Pons (tissue), 1 donor: ENCODE measurements around the gene ENDOU.

Experiments
- DNase-seq: peaks from one replicate; pipeline ENCODE4 v3.0.0-alpha.2; 2016; ENCODE audit warnings: low spot score

Gene ENDOU, protein sequence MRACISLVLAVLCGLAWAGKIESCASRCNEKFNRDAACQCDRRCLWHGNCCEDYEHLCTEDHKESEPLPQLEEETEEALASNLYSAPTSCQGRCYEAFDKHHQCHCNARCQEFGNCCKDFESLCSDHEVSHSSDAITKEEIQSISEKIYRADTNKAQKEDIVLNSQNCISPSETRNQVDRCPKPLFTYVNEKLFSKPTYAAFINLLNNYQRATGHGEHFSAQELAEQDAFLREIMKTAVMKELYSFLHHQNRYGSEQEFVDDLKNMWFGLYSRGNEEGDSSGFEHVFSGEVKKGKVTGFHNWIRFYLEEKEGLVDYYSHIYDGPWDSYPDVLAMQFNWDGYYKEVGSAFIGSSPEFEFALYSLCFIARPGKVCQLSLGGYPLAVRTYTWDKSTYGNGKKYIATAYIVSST

DNA sequence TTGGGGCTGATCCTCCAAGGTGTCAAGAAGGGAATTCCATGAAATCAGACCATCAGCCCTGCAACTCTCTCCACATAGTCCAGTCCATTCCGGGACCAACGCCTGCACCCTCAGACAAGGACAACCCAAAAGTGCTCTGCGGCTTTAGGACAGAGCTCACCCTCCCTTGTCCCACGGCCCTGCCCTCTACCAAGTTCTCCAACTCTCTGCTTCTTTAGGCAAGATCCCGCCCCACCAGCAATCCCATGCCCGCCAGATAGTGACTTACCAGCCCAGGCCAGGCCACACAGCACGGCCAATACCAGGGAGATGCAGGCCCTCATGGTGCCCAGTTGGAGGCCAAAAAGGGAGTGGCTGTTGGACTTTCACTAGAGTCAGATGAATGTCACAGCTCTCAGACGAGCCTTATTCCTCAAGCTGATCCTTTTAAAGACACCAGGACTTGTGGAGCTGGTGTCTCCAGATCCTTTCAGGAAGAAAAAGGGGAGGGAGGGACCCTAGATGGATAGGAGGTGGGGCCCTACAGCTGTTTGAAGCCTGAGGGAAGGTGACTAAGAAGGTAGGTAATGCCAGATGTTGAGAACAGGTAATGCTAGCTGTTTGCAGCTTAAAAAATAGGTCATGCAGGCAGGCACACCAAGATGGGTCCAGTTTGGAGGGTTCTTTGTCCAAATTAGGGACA, at the start of gene ENDOU:
ENDOU (minus strand) TSS at position 400 of the 682 bp plus-strand sequence; CDS start at position 323, 77 bp downstream.
- DNase-seq: no peak

DNA sequence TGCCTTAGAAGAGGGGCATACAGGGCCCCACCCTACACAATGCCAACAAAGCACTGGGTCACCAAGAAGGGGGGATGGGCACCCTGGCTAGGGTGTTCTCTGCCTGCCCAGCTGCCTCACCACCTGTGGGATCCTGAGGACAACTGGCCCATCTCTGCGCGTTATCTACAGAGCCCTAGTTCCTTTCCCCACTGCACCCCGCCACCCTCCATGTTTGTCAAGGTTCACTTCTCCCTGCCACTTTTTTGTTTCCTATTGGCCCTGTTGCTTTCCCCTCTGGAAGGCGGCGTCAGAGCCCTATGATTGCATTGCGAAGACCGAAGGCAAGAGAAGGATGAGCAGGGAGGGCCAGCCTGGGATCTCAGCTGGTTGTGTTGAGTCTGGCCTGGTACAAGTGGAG, 49.4 kb upstream of the ENDOU start:
- no peak for DNase-seq

DNA sequence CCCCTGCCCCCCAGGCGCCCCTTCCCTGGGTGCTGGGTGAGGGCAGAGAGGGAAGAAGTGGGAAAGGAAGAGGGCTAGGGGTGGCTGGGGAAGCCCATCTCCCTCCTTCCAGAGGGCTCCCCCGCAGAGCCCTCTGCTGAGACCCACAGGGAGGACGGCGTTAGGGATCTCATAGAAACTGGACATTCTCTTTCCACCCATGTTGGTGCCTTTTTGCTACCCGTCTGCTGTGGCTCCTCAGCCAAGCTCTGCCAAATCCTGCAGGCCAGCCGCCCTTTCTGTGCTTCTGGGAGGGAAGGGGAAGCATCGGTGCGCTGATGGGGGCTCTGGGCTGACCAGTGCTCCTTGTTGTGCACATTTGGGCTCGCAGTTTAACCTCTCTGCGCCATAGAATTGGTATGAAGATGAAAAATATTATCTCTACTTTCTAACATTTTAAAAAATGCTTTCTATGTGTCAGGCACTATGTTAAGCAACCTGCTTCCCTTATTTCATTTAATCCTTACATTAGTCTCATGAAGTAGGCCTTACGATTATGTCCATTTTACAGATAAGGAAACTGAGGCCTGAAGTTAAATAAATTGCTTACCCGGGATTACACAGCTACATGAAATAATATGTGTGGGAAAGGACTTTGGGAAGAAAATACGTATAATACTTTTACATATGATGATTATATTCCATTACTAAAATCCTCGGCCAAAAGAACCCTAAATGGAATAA, 48.7 kb upstream of the ENDOU start:
- no peak for DNase-seq

DNA sequence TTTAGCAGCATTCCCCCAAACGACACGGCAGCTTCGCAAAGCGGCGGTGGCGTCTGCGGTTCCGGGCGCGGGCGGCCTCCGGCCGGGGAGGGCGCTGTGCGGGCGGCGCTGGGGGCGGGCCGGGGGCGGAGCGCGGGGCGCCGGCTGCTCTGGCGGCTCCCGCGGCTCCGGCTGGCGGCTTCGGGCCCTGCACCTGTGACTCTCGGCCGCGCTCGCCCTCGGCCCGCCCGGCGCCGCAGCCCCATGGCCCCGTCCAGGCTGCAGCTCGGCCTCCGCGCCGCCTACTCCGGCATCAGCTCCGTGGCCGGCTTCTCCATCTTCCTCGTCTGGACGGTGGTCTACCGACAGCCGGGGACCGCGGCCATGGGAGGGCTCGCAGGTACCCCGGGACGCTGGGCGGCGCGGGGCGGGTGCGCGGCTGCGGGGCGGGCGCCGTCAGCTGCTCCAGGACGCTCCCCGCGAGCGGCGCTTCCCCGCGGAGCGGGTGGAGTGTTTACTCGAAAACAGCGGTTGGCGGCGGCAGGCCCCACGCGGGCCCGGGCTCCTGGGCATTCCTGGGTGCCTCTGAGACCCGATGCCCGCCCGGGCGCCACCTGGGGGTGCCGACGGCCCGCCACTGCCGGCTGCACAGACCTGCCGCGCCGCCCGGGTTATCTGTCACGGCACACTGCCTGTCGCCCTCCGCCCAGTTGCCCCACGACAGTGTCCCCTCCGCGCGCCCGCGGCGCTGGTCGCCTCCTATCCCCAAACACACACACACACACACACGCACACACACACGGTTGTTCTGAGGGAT, 48.0 kb upstream of the ENDOU start, which contains the start of gene SLC48A1:
SLC48A1 (plus strand) TSS at position 177 of the 796 bp plus-strand sequence; CDS start at position 244, 67 bp downstream.
- DNase-seq: peak; percentile 44

DNA sequence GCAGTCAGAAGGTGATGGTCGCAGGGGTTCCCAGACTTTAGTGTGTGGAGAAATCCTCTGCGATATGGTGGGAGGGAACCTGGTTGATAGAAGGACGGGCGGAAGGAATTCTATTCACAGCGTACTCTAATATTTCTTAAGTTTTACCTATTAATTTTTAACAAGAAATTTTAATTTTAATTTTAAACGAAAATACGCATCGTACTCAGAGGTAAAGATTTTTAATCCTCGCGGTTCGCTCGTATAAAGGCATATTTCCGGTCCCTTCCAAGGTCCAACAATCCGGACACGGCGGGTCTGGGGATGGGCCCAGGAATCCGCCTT, 47.4 kb upstream of the ENDOU start:
- DNase-seq: no peak

DNA sequence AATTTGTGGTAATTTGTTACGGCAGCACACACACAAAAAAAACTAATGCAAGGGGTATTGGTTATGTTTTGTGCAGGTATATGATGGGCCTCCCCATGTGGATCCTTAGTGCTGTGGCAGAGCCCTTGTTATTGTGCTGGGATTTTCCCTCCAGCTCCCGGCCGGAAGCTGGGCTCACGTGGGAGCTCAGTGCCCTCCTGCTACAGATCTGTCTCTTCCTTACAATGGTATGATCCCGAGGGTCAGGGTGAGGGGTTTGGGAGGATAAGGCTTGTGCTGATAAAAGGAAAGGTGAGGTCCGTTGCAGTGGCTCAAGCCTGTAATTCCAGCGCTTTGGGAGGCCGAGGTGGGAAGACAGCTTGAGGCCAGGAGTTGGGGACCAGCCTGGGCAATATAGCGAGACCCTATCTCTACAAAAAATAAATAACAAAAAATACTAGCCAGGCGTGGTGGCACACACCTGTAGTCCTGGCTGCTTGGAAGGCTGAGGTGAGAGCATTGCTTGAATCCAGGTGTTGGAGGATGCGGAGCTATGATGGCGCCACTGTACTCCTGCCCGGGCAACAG, 46.9 kb upstream of the ENDOU start:
- peak; percentile 67 for DNase-seq

DNA sequence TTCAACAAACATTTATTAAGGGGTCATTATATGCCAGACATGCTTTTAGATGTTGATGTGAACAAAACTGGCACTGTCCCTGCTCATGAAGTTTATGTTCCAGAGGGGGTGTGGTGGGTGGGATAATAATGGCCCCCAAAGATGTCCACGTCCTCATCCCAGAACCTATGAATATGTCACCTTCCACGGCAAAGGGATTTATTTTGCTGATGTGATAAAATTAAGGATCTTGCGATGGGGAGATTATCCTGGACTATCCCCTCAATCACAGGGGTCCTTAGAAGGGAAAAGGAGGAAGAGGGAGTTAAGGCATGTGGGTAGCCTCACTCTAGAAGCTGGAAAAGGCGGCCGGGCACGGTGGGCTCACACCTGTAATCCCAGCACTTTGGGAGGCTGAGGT, 46.0 kb upstream of the ENDOU start:
- DNase-seq: no peak

DNA sequence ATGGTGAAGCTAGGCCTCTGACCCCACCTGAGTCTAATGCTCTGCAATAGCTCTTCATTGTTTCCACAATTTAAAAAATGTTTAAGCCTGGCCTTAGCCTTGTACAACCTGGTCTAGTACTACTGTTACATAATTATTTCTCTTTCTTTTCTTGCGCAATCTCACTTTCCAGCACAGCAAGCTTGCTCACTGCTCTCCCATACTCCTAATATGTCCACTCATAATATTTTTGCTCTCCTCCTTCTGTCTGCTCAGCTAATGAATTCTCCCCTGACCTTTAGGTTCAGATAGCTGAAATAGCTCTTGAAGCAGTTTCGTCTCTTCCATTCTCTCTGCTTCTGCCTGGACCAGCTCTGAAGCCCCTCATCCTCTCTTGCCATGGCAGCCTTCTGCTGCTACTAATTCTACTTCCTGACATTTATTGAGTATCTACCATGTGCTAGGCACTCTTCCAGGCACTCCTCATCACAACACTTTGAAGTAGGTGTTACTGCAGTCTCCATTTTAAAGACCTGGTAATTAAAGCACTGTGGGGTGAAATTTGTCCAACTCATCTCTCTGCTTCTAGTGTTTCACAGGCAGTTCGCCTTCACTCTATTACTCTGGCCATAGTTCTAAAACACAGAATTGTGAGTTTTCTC, 44.9 kb upstream of the ENDOU start:
- no peak for DNase-seq

DNA sequence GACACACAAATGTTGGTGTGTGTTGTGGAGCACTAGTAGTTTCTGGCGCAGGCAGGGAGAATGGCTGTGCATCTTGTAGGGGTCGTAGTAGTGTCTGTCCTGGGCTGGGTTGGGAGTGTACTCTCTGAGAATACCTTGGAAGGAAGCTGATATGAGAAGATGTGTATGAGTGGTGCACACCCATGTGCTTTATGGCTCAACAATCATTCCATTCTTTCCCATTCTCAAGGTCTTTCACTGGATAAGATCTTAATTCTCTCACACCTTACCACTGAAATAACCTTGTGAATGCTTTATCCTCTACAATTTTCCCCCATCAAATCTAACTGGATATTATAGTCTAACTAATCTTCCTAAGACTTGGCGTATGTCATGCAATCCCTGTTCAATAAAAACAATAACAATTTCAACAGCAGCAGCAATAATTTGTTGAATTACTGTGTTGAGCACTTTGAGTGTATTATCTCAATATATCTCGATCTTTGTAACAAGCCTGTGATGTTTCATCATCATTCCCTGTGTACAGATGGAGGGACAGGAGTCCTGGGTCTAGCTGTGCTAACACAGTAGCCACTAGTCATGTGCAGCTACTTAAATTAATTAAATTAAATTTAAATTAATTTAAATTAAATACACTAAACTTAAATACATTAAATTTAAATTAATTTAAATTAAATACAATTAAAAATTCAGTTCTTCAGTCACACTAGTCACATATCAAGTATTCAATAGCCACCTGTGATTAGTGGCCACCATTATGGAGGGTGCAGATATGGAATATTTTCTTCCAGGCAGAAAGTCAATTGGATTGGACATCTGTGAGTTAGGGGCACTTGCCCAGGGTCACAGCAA, 44.2 kb upstream of the ENDOU start:
- no peak for DNase-seq

DNA sequence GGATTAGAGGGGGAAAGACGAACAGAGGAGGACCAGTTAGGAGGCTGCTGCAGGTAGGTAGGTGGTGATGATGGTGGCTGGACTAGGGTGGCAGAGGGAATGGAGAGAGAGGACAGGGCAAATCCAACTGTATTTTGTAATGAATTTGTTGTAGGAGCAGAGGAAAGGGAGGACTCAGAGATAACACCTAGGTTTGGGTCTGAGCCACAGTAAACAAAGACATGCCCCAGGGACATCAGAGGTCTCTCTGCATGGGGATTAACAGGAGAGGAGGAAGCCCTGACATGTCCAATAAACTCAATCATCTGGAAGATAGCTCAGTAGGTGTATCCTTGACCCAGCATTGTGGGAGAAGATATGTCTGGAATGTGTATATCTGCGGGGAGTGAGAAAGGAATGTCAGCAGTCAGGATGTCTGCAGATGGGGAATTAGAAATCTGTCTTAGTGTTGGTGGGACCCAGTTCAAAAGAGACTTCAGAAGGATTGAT, 43.1 kb upstream of the ENDOU start:
- no peak for DNase-seq

DNA sequence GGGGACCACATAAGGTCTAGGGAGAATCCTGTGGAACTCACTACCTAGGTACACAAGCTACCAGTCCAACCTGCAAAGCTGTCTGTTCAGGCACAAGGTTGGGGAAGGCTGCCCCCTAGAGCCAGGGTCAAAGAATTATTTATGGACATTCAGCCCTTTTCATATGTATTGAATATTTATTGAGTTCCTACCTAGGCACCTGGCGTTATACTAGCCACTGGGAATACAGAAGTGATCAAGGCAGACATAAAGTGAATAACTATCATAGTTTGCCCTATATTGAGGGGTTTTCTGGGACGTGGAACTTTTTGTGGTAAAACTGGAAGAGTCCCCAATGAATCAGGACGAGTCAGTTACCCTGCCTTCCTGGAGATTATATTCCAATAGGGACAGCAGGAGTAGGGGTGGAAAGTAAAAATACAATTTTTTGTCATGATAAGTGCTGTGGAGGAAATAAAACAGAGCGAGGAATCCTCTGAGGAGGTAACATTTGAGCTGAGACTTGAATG, 42.0 kb upstream of the ENDOU start:
- peak; percentile 84 for DNase-seq

DNA sequence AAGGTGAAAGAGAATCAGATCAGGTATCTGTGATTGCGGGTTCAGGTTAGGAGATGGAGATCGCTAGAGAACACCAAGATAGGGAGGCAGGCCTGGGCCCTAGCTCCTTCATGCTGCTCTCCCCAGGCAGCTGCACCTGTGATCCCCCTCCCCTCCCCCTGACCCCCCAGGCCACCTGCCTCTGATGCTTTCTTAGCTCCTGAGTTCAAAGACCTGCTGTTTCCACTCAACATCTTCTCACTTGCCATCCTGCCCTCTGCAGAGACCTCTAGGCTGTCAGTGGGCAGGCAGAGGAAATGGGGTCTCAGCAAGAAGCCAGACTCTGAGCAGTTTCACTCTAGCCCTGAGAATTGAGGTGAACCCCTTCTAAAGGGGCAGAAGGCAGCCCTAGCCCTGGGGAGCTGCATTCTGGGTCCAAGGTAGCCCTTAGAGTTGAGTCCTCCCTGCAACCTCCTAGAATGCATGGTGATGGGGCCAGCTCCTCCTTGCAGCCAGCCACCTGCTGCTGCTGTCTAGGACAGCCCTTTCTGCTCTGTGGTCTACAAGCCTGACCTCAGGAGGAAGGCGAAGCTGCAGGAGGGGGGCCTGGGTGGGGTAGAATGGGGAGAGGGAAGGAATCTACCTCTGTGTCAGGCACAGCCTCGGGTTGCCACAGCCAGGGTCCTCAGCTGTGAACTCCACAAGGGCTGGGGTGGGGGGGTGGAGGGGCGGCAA, 41.4 kb upstream of the ENDOU start:
- DNase-seq: no peak

DNA sequence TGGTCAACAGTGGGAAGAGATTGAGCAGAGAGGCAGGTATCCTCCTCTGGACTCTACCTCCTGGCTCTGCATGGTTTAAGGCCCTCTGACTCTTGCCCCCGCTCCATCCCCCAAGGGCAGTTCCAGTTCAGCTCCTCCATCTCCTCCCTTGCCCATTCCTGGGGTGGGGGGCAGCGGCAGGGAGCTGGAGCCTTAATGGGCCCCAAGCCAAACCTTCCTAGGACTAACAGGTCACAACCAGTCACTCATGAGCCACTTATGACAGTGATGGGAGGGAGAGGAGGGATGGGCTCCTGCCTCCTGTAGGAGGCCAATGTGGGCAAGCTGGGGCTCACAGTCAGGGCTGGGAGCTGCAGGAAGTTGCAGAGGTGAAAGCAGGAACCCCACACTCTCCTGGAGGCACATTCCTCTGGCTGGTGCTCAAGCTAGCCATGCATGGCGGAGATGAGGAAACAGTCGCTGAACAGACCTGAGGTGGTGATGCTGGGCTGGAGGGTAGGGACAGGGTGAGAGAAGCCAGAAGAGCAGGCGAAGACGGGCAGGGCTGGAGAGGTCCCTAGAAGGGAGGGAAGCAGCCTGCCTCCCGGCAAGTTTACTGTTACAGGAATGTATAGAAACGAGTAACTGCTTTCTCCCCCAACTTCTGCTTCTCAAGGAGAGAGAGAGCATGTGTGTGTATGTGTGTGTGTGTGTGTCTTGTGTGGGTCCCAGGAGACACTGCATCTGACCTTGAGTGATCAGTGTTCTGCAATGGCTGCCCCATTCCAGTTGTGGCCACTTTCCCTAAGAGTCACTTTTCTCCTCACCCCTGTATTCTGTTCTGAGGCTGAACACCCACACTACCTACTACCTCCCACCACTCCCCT, 38.4 kb upstream of the ENDOU start:
- no peak for DNase-seq

DNA sequence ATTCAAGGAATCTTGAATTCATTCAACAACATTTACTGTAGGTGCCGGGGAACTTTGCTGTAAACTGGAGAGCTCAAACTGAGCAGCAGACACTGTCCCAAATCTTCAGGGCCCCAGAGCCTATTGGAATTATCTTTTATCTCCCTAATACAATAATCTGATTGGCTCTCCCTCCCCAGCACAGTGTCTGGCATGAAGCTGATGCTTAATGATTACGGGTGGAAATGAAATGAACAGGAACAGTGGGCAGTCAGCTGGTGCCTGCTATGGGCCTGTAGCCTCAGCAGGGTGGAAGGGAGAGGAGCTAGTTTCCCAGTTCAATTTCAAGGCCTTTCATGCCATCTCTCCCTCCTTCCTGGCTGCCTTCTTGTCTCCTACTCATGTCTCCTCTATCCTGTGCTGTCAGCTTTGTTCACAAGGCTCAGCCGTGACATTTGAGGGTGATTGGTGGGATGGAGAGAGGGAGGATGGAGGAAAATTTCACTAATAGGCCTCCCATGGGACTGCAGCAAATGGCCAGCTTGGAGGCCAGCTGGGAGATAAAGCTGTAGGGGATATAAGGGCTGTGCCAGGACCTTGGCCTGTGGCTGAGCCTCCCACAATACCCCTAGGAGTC, 37.7 kb upstream of the ENDOU start:
- DNase-seq: no peak

DNA sequence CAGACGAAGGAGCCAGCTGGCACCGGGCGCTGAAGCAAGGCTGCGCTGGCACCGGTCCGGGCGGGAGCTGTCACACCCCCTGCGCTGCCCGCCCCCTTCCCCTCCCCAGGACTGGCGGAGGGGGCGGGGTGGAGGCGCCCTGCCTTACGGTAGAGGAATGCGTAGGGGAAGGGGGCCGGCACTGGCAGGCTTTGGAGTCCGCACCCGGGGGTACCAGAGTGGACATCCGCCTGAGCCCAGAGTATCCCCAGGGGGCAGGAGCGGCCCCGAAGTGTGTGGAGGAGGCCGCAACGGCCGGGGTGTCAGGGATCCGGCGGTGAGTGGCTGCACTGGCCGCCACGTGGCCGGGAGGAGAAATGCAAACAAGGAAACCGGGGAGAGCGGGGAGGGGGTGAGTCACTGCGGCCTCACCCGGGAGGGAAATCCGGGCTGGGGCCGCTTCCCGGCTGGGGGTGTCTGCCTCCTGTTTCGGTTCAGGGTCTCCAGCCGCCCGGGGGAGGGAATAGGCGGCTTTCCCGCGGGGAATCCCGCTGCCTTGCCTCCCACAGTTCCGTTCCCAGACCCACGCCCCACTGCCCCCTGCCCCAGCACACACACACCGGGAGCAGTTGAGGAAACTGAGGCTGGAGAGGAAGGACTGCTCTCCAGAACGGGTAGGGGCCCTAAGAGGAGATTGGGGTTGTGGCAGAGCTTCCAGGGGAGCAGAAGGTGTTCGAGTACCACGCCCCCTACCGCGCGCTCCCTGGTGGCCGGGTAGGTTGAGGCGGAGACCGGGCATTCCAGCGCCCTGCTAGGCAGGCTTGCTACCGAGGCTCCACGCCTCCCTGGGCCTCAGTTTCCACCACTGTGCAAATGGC, 33.8 kb upstream of the ENDOU start, which contains the start of gene RAPGEF3:
RAPGEF3 (minus strand) TSS at position 47 of the 857 bp plus-strand sequence. CDS start 324 bp downstream, outside the sequence.
- peak; percentile 88 for DNase-seq

DNA sequence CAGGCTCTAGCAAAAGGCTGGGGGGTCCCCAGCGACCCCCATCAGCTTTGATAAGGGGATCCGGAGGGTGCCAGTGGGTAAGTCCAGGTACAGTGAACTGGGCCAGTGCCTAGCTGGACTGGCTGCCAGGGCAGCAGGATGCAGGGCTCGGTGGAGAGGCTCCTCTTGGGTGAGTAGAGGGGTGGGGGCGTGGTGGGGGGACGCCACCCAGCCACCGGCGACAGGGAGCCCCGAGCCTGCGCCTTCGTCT, 33.2 kb upstream of the ENDOU start:
- DNase-seq: no peak
